Measurements from ENCODE around the gene CACHD1. TPM values are rescaled to one million over a fixed set of nuclear protein-coding genes. Genes with fewer than 3 reads are reported as not detected.

The CACHD1 gene
- total RNA-seq, 5 donors from 2014 or later (not counting 1 experiment from before 2014, with no cell fraction given), result 0.49 to 7.3 (median 2.2) TPM

DNA sequence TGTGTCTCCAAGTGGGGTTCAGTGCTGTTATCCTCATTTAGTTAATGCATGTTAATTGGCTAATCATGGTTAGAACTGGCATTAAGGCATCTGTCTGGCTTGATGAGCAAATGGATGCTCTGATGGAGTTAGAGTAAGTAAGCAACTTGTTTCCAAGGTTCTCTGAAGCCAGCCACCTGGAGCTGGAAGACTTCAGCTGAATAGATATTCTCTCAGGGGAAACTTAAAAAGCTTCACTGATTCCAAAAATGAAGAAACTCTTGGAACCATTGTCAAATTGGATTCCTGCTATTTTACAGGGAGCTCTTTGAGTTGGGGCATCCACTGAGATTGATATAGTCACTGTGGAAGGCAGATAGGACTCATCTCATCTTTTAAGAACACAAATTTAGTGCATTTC, 118.9 kb downstream of the CACHD1 start:
- Mint-ChIP-seq H3K4me1 (peaks cover 2 to 7% (median 6%) of the 10 kb centered on the region in 3 donors), H3K36me3 (no peaks in the 10 kb centered on the region), H3K9me3 (no peaks in the 10 kb centered on the region), H3K27ac (no peak overlapping the region), H3K4me3 (no peak overlapping the region), H3K27me3 (no peaks in the 10 kb centered on the region)
- peaks cover 0 to 9% of the 10 kb centered on the region in 2 experiments for H3K4me1 ChIP-seq (ENCODE audit: control insufficient read depth in 1 of 2, extremely low read depth in 1 of 2, insufficient read depth in 2 of 2, low read length in 2 of 2)
- no peaks in the 10 kb centered on the region for H3K36me3 ChIP-seq (ENCODE audit: control insufficient read depth in 2 of 2, extremely low read depth in 1 of 2, insufficient read depth in 1 of 2, low read length in 1 of 2)
- ChIA-PET POLR2A (no interaction called here), CTCF (no interaction called here)
- DNase-seq (no peak), ATAC-seq (replicated peaks in 1 of 4) (no peak)
- H3K4me3 ChIP-seq (ENCODE audit: control insufficient read depth in 1 of 2, extremely low read depth in 1 of 2, low read length in 1 of 2), result no peak overlapping the region
- H3K9me3 ChIP-seq, result no peaks in the 10 kb centered on the region
- H3K27me3 ChIP-seq (replicated peaks in 1 of 2; ENCODE audit: control insufficient read depth in 2 of 2, extremely low read depth in 1 of 2, insufficient read depth in 2 of 2, low read length in 1 of 2), result no peaks in the 10 kb centered on the region
- H3K27ac ChIP-seq (ENCODE audit: low read length), result no peak overlapping the region

- no peak overlapping the region for H3K4me3 Mint-ChIP-seq
- ATAC-seq (replicated peaks in 1 of 4), result no peak
Observed at GRCh38 chr1:64590316-64590715, 120.4 kb downstream of the CACHD1 start.

GRCh38 chr1:64594446-64594845, 124.5 kb downstream of the CACHD1 start:
- H3K36me3 ChIP-seq (ENCODE audit: control insufficient read depth in 2 of 2, extremely low read depth in 1 of 2, insufficient read depth in 1 of 2, low read length in 1 of 2), result no peaks in the 10 kb centered on the region
- Mint-ChIP-seq H3K27ac (no peak overlapping the region), H3K27me3 (peaks cover 0 to 2% of the 10 kb centered on the region in 2 donors), H3K36me3 (no peaks in the 10 kb centered on the region), H3K4me3 (no peak overlapping the region), H3K9me3 (peaks cover 0 to 3% (median 0%) of the 10 kb centered on the region in 3 donors), H3K4me1 (no peaks in the 10 kb centered on the region)
- ChIA-PET POLR2A (interaction anchor here in 1 of 2 donors (0.7 kb wide), 1 partner anchor 9 kb away, joined by 4 read pairs; no protein-coding TSS in a partner anchor), CTCF (no interaction called here)
- ATAC-seq (replicated peaks in 1 of 4) (no peak), DNase-seq (no peak)
- no peaks in the 10 kb centered on the region for H3K9me3 ChIP-seq
- no peaks in the 10 kb centered on the region for H3K27me3 ChIP-seq (replicated peaks in 1 of 2; ENCODE audit: control insufficient read depth in 2 of 2, extremely low read depth in 1 of 2, insufficient read depth in 2 of 2, low read length in 1 of 2)
- no peak overlapping the region for H3K4me3 ChIP-seq (ENCODE audit: control insufficient read depth in 1 of 2, extremely low read depth in 1 of 2, low read length in 1 of 2)
- no peaks in the 10 kb centered on the region for H3K4me1 ChIP-seq (ENCODE audit: control insufficient read depth in 1 of 2, extremely low read depth in 1 of 2, insufficient read depth in 2 of 2, low read length in 2 of 2)
- WGBS (ENCODE audit: insufficient coverage), result 90% methylated on average over 3 of the region's 4 CpGs
- H3K27ac ChIP-seq (ENCODE audit: low read length), result no peak overlapping the region

More at GRCh38 chr1:64590316-64590715, 120.4 kb downstream of the CACHD1 start:
- no CpG with 5 or more reads among the region's 1 CpG for WGBS (ENCODE audit: insufficient coverage)
- no peaks in the 10 kb centered on the region for H3K9me3 ChIP-seq
- no peaks in the 10 kb centered on the region for H3K9me3 Mint-ChIP-seq
- no peak for DNase-seq
- peaks cover 0 to 7% of the 10 kb centered on the region in 2 experiments for H3K4me1 ChIP-seq (ENCODE audit: control insufficient read depth in 1 of 2, extremely low read depth in 1 of 2, insufficient read depth in 2 of 2, low read length in 2 of 2)
- no peak overlapping the region for H3K27ac Mint-ChIP-seq
- H3K27me3 ChIP-seq (replicated peaks in 1 of 2; ENCODE audit: control insufficient read depth in 2 of 2, extremely low read depth in 1 of 2, insufficient read depth in 2 of 2, low read length in 1 of 2), result no peaks in the 10 kb centered on the region
- H3K4me1 Mint-ChIP-seq, result peaks cover 1 to 3% (median 2%) of the 10 kb centered on the region in 3 donors
- no peak overlapping the region for H3K27ac ChIP-seq (ENCODE audit: low read length)
- ChIA-PET POLR2A (interaction anchor here in 1 of 2 donors (0.7 kb wide), 1 partner anchor 10 kb away, joined by 5 read pairs; no protein-coding TSS in a partner anchor), CTCF (interaction anchor here in 1 of 2 donors (0.6 to 0.7 kb wide), 2 partner anchors 75 to 1770 kb away, joined by 5 read pairs; no protein-coding TSS in a partner anchor)
- no peaks in the 10 kb centered on the region for H3K27me3 Mint-ChIP-seq
- H3K4me3 ChIP-seq (ENCODE audit: control insufficient read depth in 1 of 2, extremely low read depth in 1 of 2, low read length in 1 of 2), result no peak overlapping the region
- H3K36me3 Mint-ChIP-seq, result no peaks in the 10 kb centered on the region
- H3K36me3 ChIP-seq (ENCODE audit: control insufficient read depth in 2 of 2, extremely low read depth in 1 of 2, insufficient read depth in 1 of 2, low read length in 1 of 2), result no peaks in the 10 kb centered on the region

DNA sequence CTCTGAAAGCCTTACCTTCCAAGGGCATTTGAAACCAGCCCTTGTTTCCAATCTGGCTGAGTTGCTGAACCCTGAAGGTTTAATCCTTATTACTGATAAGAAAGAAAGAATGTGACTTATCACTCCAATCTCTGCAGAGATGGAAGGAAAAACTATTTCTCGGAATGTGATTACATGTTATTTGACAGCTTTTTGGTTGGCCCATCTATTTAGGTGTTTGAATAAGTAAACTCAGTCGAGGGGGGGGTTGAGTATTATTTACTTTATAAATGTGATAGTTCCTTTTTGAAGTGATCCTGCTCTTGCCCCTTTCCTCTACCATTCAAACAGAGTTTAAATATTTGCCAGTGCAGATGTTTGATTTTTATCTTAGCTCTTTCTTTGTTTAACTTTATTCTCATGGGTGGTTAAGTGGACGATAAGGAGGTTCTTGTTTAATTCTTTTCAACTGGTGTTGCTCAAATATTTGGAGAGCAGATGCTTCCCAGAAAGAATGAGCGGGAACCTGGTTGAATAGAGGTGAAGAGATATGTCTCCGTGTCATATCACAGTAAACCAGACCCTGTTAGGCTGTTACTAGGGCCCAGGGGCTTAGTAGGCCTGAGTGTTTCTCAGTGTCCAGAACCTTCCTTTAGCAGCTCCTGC, 126.1 kb downstream of the CACHD1 start:
- Mint-ChIP-seq H3K4me1 (no peaks in the 10 kb centered on the region), H3K9me3 (peaks cover 0 to 4% (median 0%) of the 10 kb centered on the region in 3 donors), H3K4me3 (no peak overlapping the region), H3K27ac (no peak overlapping the region), H3K36me3 (no peaks in the 10 kb centered on the region), H3K27me3 (peaks cover 0 to 2% of the 10 kb centered on the region in 2 donors)
- ChIA-PET POLR2A (no interaction called here), CTCF (no interaction called here)
- 78% methylated on average over 3 of the region's 5 CpGs for WGBS (ENCODE audit: insufficient coverage)
- Histone ChIP-seq H3K4me1 (ENCODE audit: control insufficient read depth in 1 of 2, extremely low read depth in 1 of 2, insufficient read depth in 2 of 2, low read length in 2 of 2) (no peaks in the 10 kb centered on the region), H3K36me3 (ENCODE audit: control insufficient read depth in 2 of 2, extremely low read depth in 1 of 2, insufficient read depth in 1 of 2, low read length in 1 of 2) (no peaks in the 10 kb centered on the region), H3K9me3 (no peaks in the 10 kb centered on the region), H3K27me3 (replicated peaks in 1 of 2; ENCODE audit: control insufficient read depth in 2 of 2, extremely low read depth in 1 of 2, insufficient read depth in 2 of 2, low read length in 1 of 2) (no peaks in the 10 kb centered on the region), H3K27ac (ENCODE audit: low read length) (no peak overlapping the region), H3K4me3 (ENCODE audit: control insufficient read depth in 1 of 2, extremely low read depth in 1 of 2, low read length in 1 of 2) (no peak overlapping the region)
- ATAC-seq (replicated peaks in 1 of 4), result no peak
- no peak for DNase-seq

DNA sequence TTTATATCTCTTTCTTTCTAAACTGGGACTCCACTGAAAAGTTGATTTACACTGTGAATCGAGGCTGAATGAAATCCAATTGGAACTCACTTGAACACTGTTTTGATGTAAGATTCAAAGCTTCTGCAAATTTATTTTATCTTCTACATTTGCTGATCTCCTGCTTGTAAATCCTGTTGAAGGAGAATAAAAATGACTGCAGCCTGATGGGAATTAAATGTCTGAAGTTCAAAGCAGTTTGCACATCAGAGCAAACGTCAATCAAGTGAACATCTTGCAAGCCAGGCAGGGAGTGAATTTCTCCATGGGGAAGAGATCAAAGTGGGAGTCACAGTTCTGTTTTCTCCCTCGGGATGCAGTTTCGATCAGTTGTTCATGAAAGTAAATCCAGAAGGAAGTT, 127.2 kb downstream of the CACHD1 start:
- no peaks in the 10 kb centered on the region for H3K4me1 Mint-ChIP-seq
- no peak overlapping the region for H3K27ac Mint-ChIP-seq
- Histone ChIP-seq H3K27ac (ENCODE audit: low read length) (no peak overlapping the region), H3K36me3 (ENCODE audit: control insufficient read depth in 2 of 2, extremely low read depth in 1 of 2, insufficient read depth in 1 of 2, low read length in 1 of 2) (no peaks in the 10 kb centered on the region), H3K9me3 (no peaks in the 10 kb centered on the region), H3K4me1 (ENCODE audit: control insufficient read depth in 1 of 2, extremely low read depth in 1 of 2, insufficient read depth in 2 of 2, low read length in 2 of 2) (no peaks in the 10 kb centered on the region), H3K27me3 (replicated peaks in 1 of 2; ENCODE audit: control insufficient read depth in 2 of 2, extremely low read depth in 1 of 2, insufficient read depth in 2 of 2, low read length in 1 of 2) (no peaks in the 10 kb centered on the region), H3K4me3 (ENCODE audit: control insufficient read depth in 1 of 2, extremely low read depth in 1 of 2, low read length in 1 of 2) (no peak overlapping the region)
- H3K36me3 Mint-ChIP-seq, result no peaks in the 10 kb centered on the region
- ChIA-PET CTCF (no interaction called here), POLR2A (no interaction called here)
- H3K4me3 Mint-ChIP-seq, result no peak overlapping the region
- ATAC-seq (replicated peaks in 1 of 4) (no peak), DNase-seq (no peak)
- 80% methylated on average over 1 of the region's 4 CpGs for WGBS (ENCODE audit: insufficient coverage)
- peaks cover 0 to 4% (median 0%) of the 10 kb centered on the region in 3 donors for H3K9me3 Mint-ChIP-seq
- H3K27me3 Mint-ChIP-seq, result peaks cover 0 to 2% of the 10 kb centered on the region in 2 donors

GRCh38 chr1:64598100-64598571, 128.2 kb downstream of the CACHD1 start:
- Histone ChIP-seq H3K27ac (ENCODE audit: low read length) (no peak overlapping the region), H3K27me3 (replicated peaks in 1 of 2; ENCODE audit: control insufficient read depth in 2 of 2, extremely low read depth in 1 of 2, insufficient read depth in 2 of 2, low read length in 1 of 2) (no peaks in the 10 kb centered on the region), H3K4me3 (ENCODE audit: control insufficient read depth in 1 of 2, extremely low read depth in 1 of 2, low read length in 1 of 2) (no peak overlapping the region), H3K9me3 (no peaks in the 10 kb centered on the region), H3K36me3 (ENCODE audit: control insufficient read depth in 2 of 2, extremely low read depth in 1 of 2, insufficient read depth in 1 of 2, low read length in 1 of 2) (no peaks in the 10 kb centered on the region), H3K4me1 (ENCODE audit: control insufficient read depth in 1 of 2, extremely low read depth in 1 of 2, insufficient read depth in 2 of 2, low read length in 2 of 2) (no peaks in the 10 kb centered on the region)
- H3K27ac Mint-ChIP-seq, result no peak overlapping the region
- peaks cover 0 to 2% of the 10 kb centered on the region in 2 donors for H3K27me3 Mint-ChIP-seq
- peaks cover 0 to 4% (median 0%) of the 10 kb centered on the region in 3 donors for H3K9me3 Mint-ChIP-seq
- ChIA-PET CTCF (no interaction called here), POLR2A (no interaction called here)
- DNase-seq (no peak), ATAC-seq (replicated peaks in 1 of 4) (no peak)
- H3K36me3 Mint-ChIP-seq, result no peaks in the 10 kb centered on the region
- WGBS (ENCODE audit: insufficient coverage), result 100% methylated on average over 2 of the region's 8 CpGs
- H3K4me1 Mint-ChIP-seq, result no peaks in the 10 kb centered on the region
- no peak overlapping the region for H3K4me3 Mint-ChIP-seq
